HEK293 (cell line): ENCODE measurements around the gene TSPAN9.
A peak's percentile ranks its signal among the peaks of the same experiment; 100 is the strongest.

Experiments used
- CTCF ChIA-PET: fragments of 350-600 bp; formaldehyde crosslinking; extraction: SDS; loops from one replicate; lab custom pipeline; 2021; ENCODE audit warnings: antibody characterized with exemption; lab: Yijun Ruan, JAX
- POLR2A ChIA-PET: fragments of 300-600 bp; formaldehyde crosslinking; extraction: SDS; loops from one replicate; lab custom pipeline; 2020; ENCODE audit warnings: antibody characterized with exemption, inconsistent platforms; lab: Yijun Ruan, JAX
- H3K27ac ChIP-seq: fragments of 200-500 bp; sonication (Bioruptor generic); 2 replicates; pipeline ENCODE4 v1.5.1; 2014; ENCODE audit warnings: low read depth, low read length, control low read depth, inconsistent platforms; ENCODE audit errors: extremely low read depth
- H3K36me3 ChIP-seq, 2 experiments: fragments of 200-500 bp in 1 of 2; sonication (Bioruptor generic) in 1 of 2; 1 replicate in 1 of 2; 2 replicates in 1 of 2; pipeline ENCODE4 v1.5.1; 2014 to 2017; ENCODE audit warnings: inconsistent platforms in 2 of 2, low read length in 2 of 2; ENCODE audit not compliant: control insufficient read depth in 2 of 2, insufficient read depth in 1 of 2
- H3K4me1 ChIP-seq: fragments of 200-500 bp; sonication (Bioruptor generic); 2 replicates; pipeline ENCODE4 v1.5.1; 2014; ENCODE audit warnings: mild to moderate bottlenecking, low read length, inconsistent platforms; ENCODE audit not compliant: control insufficient read depth, insufficient read depth
- H3K4me3 ChIP-seq: 2 replicates; pipeline ENCODE4 v1.5.1; 2011; ENCODE audit warnings: low read depth, mild to moderate bottlenecking, control low read depth, low read length, moderate library complexity
- H3K9me3 ChIP-seq: fragments of 200-500 bp; sonication (Bioruptor generic); 2 replicates; pipeline ENCODE4 v1.5.1; 2014; ENCODE audit warnings: low read depth, low read length, inconsistent platforms; ENCODE audit not compliant: control insufficient read depth, insufficient read depth
- KLF1 ChIP-seq: fragments of 450-650 bp; formaldehyde crosslinking; IDR thresholded peaks from 2 replicates; pipeline ENCODE4 v1.5.1; 2016; ENCODE audit warnings: missing biosample characterization, missing genetic modification characterization
- MEIS1 ChIP-seq: sonication (generic); formaldehyde crosslinking; IDR thresholded peaks from 2 replicates; pipeline ENCODE4 v1.8.1; 2022; ENCODE audit warnings: missing genetic modification reagents, mild to moderate bottlenecking, borderline replicate concordance
- MZF1 ChIP-seq: fragments of 450-650 bp; formaldehyde crosslinking; IDR thresholded peaks from 2 replicates; pipeline ENCODE4 v1.5.1; 2017; ENCODE audit warnings: missing biosample characterization, missing genetic modification characterization, borderline replicate concordance
- PATZ1 ChIP-seq: fragments of 450-650 bp; formaldehyde crosslinking; IDR thresholded peaks from 2 replicates; pipeline ENCODE4 v1.5.1; 2016; ENCODE audit warnings: missing biosample characterization, missing genetic modification characterization
- SCRT2 ChIP-seq: fragments of 450-650 bp; formaldehyde crosslinking; IDR thresholded peaks from 2 replicates; pipeline ENCODE4 v1.5.1; 2016; ENCODE audit warnings: missing biosample characterization, missing genetic modification characterization
- TRIM28 ChIP-seq: IDR thresholded peaks from 2 replicates; pipeline ENCODE4 v1.6.1; 2011; ENCODE audit warnings: low read length, control low read depth, borderline replicate concordance
- YY1 ChIP-seq: fragments of 450-650 bp; formaldehyde crosslinking; IDR thresholded peaks from 2 replicates; pipeline ENCODE4 v1.5.1; 2018; ENCODE audit warnings: missing biosample characterization, missing genetic modification characterization
- ZBTB17 ChIP-seq: fragments of 450-650 bp; formaldehyde crosslinking; IDR thresholded peaks from 2 replicates; pipeline ENCODE4 v1.5.1; 2016; ENCODE audit warnings: missing biosample characterization, missing genetic modification characterization
- ZBTB8A ChIP-seq: fragments of 450-650 bp; formaldehyde crosslinking; IDR thresholded peaks from 2 replicates; pipeline ENCODE4 v1.5.1; 2016; ENCODE audit warnings: missing biosample characterization, missing genetic modification characterization
- ZNF121 ChIP-seq: fragments of 450-650 bp; formaldehyde crosslinking; IDR thresholded peaks from 2 replicates; pipeline ENCODE4 v1.5.1; 2016; ENCODE audit warnings: missing biosample characterization, missing genetic modification characterization
- ZNF24 ChIP-seq: fragments of 450-650 bp; formaldehyde crosslinking; IDR thresholded peaks from 2 replicates; pipeline ENCODE4 v1.5.1; 2016; ENCODE audit warnings: missing biosample characterization, missing genetic modification characterization
- ZNF350 ChIP-seq: fragments of 450-650 bp; formaldehyde crosslinking; IDR thresholded peaks from 2 replicates; pipeline ENCODE4 v1.5.0; 2017; ENCODE audit warnings: missing biosample characterization, mild to moderate bottlenecking, missing genetic modification characterization
- ZNF513 ChIP-seq: fragments of 450-650 bp; IDR thresholded peaks from 2 replicates; pipeline ENCODE4 v1.5.1; 2018; ENCODE audit warnings: missing biosample characterization, missing genetic modification characterization
- ZNF558 ChIP-seq: fragments of 450-650 bp; formaldehyde crosslinking; IDR thresholded peaks from 2 replicates; pipeline ENCODE4 v1.5.1; 2016; ENCODE audit warnings: missing biosample characterization, missing genetic modification characterization
- ZNF560 ChIP-seq: fragments of 450-650 bp; formaldehyde crosslinking; IDR thresholded peaks from 2 replicates; pipeline ENCODE4 v1.5.1; 2017; ENCODE audit warnings: missing biosample characterization, missing genetic modification characterization, borderline replicate concordance
- ZNF629 ChIP-seq: fragments of 450-650 bp; formaldehyde crosslinking; IDR thresholded peaks from 2 replicates; pipeline ENCODE4 v1.5.1; 2017; ENCODE audit warnings: missing biosample characterization, missing genetic modification characterization
- ZNF660 ChIP-seq: fragments of 450-650 bp; IDR thresholded peaks from 2 replicates; pipeline ENCODE4 v1.5.1; 2018; ENCODE audit warnings: missing biosample characterization, mild to moderate bottlenecking, missing genetic modification characterization
- ZNF664 ChIP-seq: fragments of 450-650 bp; formaldehyde crosslinking; IDR thresholded peaks from 2 replicates; pipeline ENCODE4 v1.5.1; 2016; ENCODE audit warnings: missing biosample characterization, missing genetic modification characterization
- ZNF704 ChIP-seq: fragments of 450-650 bp; formaldehyde crosslinking; IDR thresholded peaks from 2 replicates; pipeline ENCODE4 v1.5.1; 2016; ENCODE audit warnings: missing biosample characterization, missing genetic modification characterization
- ZNF777 ChIP-seq: fragments of 450-650 bp; formaldehyde crosslinking; IDR thresholded peaks from 2 replicates; pipeline ENCODE4 v1.5.1; 2017; ENCODE audit warnings: missing biosample characterization, missing genetic modification characterization, borderline replicate concordance

TSPAN9 gene

GRCh38 chr12:3046441-3047200 is 30.6 kb upstream of the TSPAN9 start:
- ChIA-PET CTCF (interaction anchor here (0.6 to 0.8 kb wide), 2 partner anchors 13 to 27 kb away, joined by 3 to 4 read pairs; no protein-coding TSS in a partner anchor), POLR2A (no interaction called here)
- no peak for TF ChIP-seq MZF1 (tag by site-specific recombination)
- no peak for TF ChIP-seq KLF1 (tag by site-specific recombination)
- TF ChIP-seq ZNF24 (tag by site-specific recombination): peak; percentile 49; the same call in 1 of the 2 replicates
- TF ChIP-seq YY1 (tag by site-specific recombination): no peak
- no peak for TF ChIP-seq ZNF513 (tag by site-specific recombination)
- 0 out of 2 replicates have a peak, but pooled peaks have one; percentile 24 for TF ChIP-seq SCRT2 (tag by site-specific recombination)
- no peak for TF ChIP-seq ZNF629 (tag by site-specific recombination)
- TF ChIP-seq ZBTB17 (tag by site-specific recombination): 0 out of 2 replicates have a peak, but pooled peaks have one; percentile 30

GRCh38 chr12:3047961-3048360 is 29.2 kb upstream of the TSPAN9 start:
- ChIA-PET POLR2A (no interaction called here), CTCF (interaction anchor here (1.0 kb wide), 1 partner anchor 104 kb away, joined by 4 read pairs; no protein-coding TSS in a partner anchor)
- no peak overlapping the region for H3K27ac ChIP-seq
- no peaks in the 10 kb centered on the region for H3K4me1 ChIP-seq
- no peaks in the 10 kb centered on the region for H3K9me3 ChIP-seq
- H3K36me3 ChIP-seq: no peaks in the 10 kb centered on the region
- no peak for TF ChIP-seq TRIM28
- TF ChIP-seq MEIS1: no peak
- no peak for TF ChIP-seq ZNF777
- TF ChIP-seq ZBTB8A (tag by site-specific recombination): no peak
- no peak for TF ChIP-seq ZNF558
- TF ChIP-seq ZNF560 (tag by site-specific recombination): no peak
- TF ChIP-seq ZNF660 (tag by site-specific recombination): no peak
- H3K4me3 ChIP-seq: no peak overlapping the region

More at GRCh38 chr12:3046441-3047200, 30.6 kb upstream of the TSPAN9 start:
- Histone ChIP-seq H3K27ac (no peak overlapping the region), H3K4me1 (no peaks in the 10 kb centered on the region), H3K4me3 (no peak overlapping the region), H3K36me3 (no peaks in the 10 kb centered on the region), H3K9me3 (no peaks in the 10 kb centered on the region)

GRCh38 chr12:3048540-3048939 is 28.6 kb upstream of the TSPAN9 start:
- no peak overlapping the region for H3K27ac ChIP-seq
- TF ChIP-seq YY1 (tag by site-specific recombination): no peak
- no peak for TF ChIP-seq ZNF704
- no peak for TF ChIP-seq ZNF664
- TF ChIP-seq ZNF121 (tag by site-specific recombination): peak; percentile 82
- no peak for TF ChIP-seq PATZ1 (tag by site-specific recombination)
- TF ChIP-seq ZNF350: no peak
- H3K36me3 ChIP-seq: no peaks in the 10 kb centered on the region
- POLR2A ChIA-PET: no interaction called here
- no peaks in the 10 kb centered on the region for H3K4me1 ChIP-seq
- CTCF ChIA-PET: interaction anchor here (1.0 kb wide), 1 partner anchor 104 kb away, joined by 4 read pairs; no protein-coding TSS in a partner anchor
- H3K4me3 ChIP-seq: no peak overlapping the region
- H3K9me3 ChIP-seq: no peaks in the 10 kb centered on the region
